C4-2B (cell line): ENCODE results near the gene CST7.

Experiments used
- H3K27ac ChIP-seq: fragments of 450-650 bp; 2 replicates; pipeline ENCODE4 v1.5.1; 2017
- ZFX ChIP-seq: fragments of 450-650 bp; IDR thresholded peaks from 2 replicates; pipeline ENCODE4 v1.6.1; 2017
- TF ChIP-seq, protein P1 (sequence below): fragments of 450-650 bp; conservative IDR thresholded peaks from 2 replicates; pipeline ENCODE4 v1.5.1; 2017; ENCODE audit warnings: mild to moderate bottlenecking

CST7 gene

DNA sequence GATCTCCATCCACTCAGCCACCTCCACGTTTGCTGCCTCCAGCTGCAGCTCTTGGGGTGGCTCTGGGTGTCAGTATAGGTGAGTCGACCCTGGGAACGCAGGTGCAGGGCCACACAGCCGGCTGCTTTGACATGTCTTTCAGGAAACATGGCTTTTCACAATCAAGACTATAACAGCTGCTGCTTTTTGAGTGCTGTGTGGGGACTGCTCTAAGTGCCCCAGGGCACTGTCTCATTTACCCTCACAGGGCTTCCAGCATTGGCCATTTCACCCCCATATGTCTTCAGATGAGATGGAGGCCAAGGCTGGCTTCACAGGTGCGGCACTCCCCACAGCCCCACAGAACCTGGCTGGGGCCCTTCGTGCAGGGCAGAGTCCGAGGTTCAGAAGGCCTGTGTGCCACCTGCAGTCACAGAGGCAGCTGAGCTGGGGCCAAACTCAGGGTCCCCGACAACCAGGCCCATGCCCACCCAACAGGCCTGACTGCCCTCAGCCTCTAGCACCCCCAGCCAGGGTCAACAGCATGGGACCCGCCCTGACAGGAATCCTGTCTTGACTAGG, 14.9 kb upstream of the CST7 start:
- TF ChIP-seq, protein P1, sequence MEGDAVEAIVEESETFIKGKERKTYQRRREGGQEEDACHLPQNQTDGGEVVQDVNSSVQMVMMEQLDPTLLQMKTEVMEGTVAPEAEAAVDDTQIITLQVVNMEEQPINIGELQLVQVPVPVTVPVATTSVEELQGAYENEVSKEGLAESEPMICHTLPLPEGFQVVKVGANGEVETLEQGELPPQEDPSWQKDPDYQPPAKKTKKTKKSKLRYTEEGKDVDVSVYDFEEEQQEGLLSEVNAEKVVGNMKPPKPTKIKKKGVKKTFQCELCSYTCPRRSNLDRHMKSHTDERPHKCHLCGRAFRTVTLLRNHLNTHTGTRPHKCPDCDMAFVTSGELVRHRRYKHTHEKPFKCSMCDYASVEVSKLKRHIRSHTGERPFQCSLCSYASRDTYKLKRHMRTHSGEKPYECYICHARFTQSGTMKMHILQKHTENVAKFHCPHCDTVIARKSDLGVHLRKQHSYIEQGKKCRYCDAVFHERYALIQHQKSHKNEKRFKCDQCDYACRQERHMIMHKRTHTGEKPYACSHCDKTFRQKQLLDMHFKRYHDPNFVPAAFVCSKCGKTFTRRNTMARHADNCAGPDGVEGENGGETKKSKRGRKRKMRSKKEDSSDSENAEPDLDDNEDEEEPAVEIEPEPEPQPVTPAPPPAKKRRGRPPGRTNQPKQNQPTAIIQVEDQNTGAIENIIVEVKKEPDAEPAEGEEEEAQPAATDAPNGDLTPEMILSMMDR = no peak
- no peak for TF ChIP-seq ZFX
- no peak overlapping the region for H3K27ac ChIP-seq

DNA sequence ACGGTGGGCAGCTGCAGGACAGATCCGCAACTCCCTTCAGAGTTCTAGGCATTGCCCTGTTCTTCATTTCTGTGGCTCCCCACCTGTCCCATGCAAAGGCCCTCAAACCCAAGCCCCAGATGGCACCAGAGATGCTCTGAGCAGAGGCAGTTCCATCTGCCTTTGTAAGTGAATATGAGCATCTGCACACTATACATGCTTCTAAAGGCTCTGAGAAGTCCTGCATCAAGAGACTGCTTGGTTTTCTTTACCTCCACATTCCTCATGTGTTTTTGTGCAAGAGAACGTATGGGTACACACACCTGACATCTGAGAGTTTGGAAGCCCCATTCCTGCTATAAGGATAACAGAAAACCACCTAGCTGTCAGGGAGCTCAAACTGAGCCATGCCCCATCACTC, 14.4 kb upstream of the CST7 start:
- no peak overlapping the region for H3K27ac ChIP-seq
- no peak for TF ChIP-seq ZFX
- TF ChIP-seq, protein P1 = no peak

GRCh38 chr20:24935140-24935539, 13.9 kb upstream of the CST7 start:
- H3K27ac ChIP-seq = no peak overlapping the region
- no peak for TF ChIP-seq ZFX
- TF ChIP-seq, protein P1 = no peak

DNA sequence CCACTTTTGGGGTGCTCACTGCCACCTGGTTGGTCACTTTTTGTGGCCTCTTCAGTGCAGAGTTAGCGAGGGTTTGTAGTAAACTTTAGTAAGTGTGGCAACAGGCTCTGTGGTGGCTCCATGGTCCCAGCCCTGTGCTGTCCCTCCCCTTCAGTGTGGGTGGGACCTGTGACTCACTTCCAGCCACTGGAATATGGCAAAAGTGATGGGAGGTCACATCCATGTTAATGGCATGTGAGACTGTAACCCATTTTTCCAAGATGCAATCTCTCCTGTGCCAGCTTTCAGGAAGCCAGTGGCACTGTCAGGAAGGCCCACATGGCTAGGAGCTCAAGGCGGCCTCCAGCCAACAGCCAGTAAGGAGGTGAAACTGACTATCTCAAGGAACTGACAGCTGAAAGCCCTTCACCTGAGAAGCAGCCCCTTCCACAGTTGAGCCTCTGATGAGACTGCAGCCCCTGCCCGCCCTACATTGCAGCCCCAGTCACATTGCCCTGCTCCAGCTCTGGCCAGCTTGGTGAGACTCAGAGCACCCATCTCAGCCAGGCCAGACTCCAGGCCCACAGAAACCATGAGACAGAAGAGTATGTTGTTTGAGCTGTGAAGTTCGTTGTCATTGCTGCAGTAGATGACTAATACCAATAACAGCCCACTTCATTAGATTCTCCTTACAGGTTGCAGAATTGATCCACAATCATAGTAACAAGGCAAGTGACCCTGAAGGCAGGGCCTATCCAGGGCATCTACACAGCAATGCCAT, 13.1 kb upstream of the CST7 start:
- TF ChIP-seq ZFX = no peak
- no peak overlapping the region for H3K27ac ChIP-seq

DNA sequence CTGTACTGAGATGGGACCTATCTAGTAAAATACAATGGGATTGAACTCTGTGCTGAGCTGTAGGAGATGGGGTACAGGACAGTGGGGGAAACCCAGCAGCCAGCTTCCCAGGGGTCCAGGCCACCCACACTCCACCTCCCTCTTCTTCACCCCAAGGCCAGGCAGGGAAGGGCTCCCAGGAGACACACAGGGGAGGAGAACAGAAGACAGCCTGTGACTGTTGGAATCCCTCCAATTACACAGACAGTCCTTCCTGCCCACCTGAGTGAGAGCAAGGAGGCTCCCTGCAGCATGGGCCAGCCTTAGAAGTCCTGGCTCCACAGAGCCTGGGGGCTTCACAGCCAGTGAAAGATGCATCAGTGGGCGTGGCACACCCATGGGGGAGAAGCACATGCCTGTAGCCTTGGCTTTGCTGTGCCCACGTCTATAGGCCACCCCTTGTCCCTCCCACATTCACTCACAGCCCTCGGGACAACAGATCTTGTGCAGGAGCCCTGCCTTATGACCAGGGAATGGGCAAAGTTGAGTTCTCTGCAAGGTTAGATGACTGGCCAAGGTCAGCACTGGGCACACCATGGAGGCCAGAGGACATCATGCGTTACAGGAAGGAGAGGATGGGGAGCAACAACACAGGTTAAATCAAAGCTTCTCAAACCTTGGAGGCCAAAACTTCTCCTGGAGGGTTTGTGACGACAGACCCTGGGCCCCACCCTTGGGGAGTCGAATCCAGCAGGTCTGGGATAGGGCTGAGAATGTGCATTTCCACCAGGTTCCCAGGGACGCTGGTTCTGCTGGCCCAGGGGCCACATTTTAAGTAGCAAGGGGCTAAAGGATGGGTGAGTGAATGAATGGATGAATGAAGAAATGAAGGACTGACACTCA, 12.3 kb upstream of the CST7 start:
- TF ChIP-seq, protein P1 = no peak
- TF ChIP-seq ZFX = no peak
- no peak overlapping the region for H3K27ac ChIP-seq

- TF ChIP-seq, protein P1 = no peak
- TF ChIP-seq ZFX = no peak
- H3K27ac ChIP-seq = no peak overlapping the region
These were observed 11.5 kb upstream of the CST7 start for GRCh38 chr20:24937579-24937978.

GRCh38 chr20:24938498-24938897, 10.6 kb upstream of the CST7 start:
- H3K27ac ChIP-seq = no peak overlapping the region
- TF ChIP-seq, protein P1 = no peak
- no peak for TF ChIP-seq ZFX
